Smooth muscle cell of the brain vasculature (primary cell): ENCODE measurements around the gene CD2.

Experiments used
- DNase-seq: peaks from one replicate; pipeline ENCODE4 v3.0.0-alpha.2; 2012; ENCODE audit warnings: low read depth, low spot score

The CD2 gene

DNA sequence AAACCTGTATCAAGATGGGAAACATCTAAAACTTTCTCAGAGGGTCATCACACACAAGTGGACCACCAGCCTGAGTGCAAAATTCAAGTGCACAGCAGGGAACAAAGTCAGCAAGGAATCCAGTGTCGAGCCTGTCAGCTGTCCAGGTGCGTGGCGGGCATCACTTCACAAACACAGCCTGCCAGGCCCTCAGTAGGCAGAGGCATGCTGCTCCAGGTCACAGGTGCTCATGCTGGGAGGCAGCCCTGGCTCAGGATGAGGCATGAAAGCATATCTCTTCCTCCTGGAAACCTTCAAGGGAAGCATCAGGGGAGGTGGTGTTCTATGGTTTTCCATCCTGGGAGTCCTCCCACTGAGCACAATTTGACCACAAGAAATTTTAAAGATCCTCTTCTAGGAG is 6.3 kb downstream of the CD2 start:
- no peak for DNase-seq

DNA sequence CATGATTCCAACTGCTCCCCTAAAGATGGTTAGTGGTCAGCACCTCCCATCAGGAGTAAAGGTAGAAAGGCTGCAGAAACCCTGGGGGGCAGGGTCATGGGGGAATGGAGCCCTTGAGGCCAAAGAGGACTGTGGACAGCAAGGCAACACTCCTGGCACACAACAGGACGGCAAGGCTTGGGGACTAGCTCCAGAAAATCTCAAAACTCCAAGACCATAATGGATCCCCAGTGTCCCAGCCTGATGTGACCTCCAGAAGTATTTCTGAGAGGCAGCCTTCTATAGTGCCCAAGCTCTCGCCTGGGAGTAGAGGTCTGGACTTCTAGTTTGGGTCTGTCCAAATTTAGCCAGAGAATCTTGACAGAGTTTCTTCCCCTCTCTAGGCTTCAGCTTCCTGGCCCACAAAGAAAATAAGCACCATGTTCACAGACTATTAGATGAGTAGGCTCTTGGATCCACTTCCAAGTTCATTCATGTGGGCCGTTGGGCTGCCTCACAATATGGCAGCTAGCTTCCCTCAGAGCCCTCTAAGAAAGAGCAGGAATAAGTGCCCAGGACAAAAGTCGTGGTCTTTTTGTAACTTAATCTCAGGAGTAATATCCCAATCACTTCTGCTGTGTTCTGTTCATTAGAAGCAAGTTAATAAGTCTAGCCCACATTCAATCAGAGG is 6.9 kb downstream of the CD2 start:
- DNase-seq = no peak

- no peak for DNase-seq
These were observed 8.1 kb downstream of the CD2 start for GRCh38 chr1:116762281-116762680.

- DNase-seq = no peak
These were observed 8.5 kb downstream of the CD2 start for GRCh38 chr1:116762781-116763115.

DNA sequence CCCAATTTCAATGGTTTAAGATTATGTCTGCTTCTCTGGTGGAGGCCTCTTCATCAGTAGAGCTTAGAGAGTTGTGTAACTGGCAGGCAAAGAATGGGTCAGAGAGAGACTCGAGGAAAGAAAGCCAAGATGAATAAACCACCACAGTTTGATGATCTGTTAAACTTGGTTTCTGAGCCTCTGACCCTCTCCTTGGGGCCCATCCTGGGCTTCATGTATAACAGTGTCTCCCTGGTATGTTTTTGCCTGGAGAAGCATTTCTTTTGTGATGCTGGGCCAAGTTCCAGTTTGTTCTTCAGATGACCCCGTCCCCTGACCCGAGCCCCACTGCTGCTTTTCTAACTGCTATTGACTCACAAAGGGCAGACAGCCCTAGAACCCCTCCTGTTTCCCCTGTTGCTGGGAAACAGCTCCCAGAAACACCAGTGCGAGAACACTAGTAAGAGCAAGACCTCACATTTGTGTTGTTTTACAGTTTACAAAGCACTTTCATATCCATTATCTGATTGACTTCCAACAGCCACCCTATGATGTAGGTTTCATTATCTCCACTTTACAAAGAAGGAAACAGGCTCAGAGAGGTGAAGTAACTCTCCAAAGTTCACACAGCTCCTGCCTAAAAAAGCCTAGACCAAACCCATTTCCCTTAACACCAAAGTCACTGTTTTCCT is 9.0 kb downstream of the CD2 start:
- peak; percentile 79 for DNase-seq

GRCh38 chr1:116763787-116764465 is 9.7 kb downstream of the CD2 start:
- no peak for DNase-seq

DNA sequence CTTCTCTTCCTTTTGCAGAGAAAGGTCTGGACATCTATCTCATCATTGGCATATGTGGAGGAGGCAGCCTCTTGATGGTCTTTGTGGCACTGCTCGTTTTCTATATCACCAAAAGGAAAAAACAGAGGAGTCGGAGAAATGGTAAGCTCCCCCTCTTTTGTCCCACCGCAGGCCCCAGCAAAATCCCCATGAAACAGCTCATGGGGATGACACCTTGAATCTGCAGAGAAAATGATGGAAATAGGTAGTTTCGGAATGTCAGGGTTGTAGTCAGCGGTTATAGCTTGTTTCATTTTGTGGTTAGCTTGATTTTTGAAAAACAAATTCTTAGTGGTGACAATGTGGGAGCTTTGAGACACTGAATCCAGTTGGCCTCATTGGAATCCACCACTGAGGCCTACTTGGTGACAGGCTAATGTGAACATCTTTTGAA is 10.3 kb downstream of the CD2 start:
- DNase-seq = no peak

DNA sequence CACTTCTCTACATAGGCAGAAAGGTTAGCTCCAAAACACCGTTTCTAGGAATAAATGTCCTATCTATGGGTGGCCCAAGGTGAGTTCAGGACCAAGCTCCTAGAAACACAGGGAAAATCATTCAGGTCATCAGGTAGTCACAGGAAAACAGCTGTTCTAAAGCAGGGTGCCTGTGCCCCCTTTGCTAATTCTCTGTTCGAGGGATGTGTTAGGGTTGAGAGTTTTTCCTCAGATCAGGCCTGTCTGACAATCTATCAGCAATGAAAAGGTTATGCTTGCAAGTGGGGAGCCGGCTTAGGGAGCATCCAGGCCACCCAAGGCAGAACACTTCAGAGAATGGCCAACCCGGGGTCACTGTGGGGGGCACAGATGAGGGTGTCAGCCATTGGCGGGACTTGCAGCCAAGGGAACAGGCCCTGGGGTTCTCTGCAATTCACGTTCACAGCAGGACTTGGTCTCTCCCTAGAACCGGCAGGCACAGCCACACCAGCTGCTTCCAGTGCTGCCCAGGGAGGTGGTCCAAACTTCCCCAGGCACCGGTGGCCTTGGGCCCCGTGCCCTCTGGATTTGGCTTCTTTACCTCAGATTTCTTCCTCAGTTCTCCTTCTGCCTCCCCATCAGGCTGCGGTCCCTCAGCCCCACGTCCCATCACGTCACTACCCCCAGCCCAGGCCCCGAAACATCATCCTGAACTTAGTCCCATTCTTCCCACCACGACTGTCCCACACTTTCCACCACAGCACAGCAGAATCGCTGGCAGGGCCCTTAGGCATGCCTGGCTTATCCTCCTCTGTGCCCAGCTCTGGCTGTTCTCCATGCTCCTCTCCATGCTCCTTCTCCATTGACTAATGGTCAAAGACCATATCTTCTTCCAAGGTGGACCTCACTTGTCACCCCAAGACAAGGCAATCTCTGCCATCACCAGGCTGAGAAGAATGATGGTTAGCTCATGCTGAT is 11.0 kb downstream of the CD2 start:
- no peak for DNase-seq

DNA sequence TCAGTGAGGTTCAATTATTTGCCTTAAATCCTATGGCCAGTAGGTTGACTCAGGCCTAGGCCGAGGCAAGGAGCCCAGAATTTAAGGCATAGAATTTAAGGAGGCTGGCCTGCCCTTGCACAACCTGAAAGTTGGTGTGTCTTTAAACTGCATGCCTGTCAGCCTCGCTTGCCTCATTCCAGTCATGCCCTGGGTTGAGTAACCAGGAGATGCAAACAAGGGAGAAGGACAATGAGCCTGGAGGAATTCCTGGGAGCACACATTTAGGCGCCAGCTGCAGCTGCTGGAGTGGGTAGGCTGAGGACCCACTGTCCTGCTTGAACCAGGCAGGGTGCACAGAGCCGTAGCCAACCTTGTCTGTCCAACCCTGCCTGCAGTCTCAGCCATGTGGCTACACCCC is 11.7 kb downstream of the CD2 start:
- no peak for DNase-seq

DNA sequence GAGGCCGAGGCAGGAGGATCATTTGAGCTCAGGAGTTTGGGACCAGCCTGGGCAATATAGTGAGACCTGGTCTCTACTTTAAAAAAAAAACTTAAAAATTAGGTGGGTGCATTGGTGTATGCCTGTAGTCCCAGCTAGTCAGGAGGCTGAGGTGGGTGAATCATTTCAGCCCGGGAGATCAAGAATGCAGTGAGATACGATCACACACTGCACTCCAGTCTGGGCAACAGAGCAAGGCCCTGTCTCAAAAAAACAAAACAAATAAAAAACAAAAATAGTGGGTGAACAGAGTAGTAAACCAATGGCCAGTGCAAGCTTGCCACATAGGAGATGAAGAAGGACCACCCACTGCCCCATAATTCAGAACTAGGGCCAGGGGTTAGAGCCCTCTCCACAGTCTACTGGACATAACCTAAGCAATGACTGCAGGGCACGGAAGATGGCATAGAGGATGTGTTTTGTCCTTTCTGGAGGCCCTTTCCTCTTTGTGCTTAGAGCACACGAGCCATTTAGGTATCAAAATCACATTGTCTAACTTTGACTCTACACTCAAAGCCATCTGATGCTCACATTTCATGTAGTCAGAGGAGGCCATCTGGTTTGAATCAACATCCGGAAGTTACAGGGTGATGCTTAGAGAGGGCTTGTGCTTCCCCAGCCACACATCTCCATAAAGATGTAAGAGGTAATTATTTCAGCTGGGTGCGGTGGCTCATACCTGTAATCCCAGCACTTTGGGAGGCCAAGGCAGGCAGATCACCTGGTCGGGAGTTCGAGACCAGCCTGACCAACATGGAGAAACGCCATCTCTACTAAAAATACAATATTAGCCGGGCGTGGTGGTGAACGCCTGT is 12.6 kb downstream of the CD2 start:
- DNase-seq = no peak

GRCh38 chr1:116767782-116768382 is 13.7 kb downstream of the CD2 start:
- DNase-seq = no peak

DNA sequence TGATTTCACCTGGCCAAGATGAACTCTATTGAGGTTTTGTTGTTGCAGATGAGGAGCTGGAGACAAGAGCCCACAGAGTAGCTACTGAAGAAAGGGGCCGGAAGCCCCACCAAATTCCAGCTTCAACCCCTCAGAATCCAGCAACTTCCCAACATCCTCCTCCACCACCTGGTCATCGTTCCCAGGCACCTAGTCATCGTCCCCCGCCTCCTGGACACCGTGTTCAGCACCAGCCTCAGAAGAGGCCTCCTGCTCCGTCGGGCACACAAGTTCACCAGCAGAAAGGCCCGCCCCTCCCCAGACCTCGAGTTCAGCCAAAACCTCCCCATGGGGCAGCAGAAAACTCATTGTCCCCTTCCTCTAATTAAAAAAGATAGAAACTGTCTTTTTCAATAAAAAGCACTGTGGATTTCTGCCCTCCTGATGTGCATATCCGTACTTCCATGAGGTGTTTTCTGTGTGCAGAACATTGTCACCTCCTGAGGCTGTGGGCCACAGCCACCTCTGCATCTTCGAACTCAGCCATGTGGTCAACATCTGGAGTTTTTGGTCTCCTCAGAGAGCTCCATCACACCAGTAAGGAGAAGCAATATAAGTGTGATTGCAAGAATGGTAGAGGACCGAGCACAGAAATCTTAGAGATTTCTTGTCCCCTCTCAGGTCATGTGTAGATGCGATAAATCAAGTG is 14.3 kb downstream of the CD2 start:
- DNase-seq = no peak

GRCh38 chr1:116769104-116769452 is 14.8 kb downstream of the CD2 start:
- no peak for DNase-seq

DNA sequence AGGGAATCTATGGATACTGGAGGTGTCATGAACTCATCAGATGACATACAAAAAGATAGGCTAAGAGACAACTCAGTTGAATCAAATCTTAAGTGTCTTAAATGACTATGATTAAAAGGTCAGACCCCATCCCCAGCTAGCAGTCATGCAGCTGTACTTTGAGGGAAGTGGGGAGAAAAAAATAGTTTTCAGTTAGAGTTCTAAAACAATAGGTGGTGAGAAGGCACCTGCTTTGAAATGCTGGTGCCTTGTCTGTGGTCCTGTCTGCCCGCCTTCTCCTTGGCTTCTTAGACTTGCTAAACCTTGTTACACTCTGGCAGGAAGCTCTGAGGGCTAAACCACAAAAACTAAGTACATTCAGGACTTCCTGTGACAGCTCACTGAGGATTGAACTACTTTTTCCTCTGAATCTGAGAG is 15.3 kb downstream of the CD2 start:
- no peak for DNase-seq

DNA sequence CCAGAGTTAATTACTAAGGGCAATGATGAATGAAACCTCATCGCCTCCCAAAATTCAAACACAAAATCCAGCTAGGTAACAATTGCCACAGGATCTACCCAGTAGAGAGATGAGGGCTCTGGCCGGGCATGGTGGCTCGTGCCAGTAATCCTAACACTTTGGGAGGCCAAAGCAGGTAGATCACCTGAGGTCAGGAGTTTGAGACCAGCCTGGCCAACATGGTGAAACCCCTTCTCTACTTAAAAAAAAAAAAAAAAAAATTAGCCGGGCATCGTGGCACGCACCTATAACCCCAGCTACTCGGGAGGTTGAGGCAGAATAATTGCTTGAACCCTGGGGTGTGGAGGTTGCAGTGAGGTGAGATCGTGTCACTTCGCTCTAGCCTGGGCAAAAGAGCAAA is 15.8 kb downstream of the CD2 start:
- no peak for DNase-seq

DNA sequence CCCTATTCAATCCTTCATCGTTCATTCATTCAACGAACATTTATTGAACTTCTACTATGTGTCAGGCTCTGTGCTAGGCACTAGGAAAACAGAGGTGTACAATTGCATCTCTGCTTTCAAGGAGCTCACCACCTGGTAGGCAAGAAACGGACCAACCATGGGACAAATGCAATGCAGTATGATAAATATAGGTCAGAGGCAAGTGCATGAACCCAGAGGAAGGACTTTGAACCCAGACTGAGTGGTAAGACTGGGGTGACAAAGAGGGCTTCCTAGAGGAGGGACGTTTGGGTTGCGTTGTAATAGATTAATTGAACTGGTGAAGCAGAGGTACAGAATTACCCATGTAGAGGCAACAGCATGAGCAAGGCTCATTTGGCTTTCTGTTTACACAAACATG is 16.4 kb downstream of the CD2 start:
- no peak for DNase-seq

- no peak for DNase-seq
These were observed 17.9 kb downstream of the CD2 start for GRCh38 chr1:116771997-116772647.

DNA sequence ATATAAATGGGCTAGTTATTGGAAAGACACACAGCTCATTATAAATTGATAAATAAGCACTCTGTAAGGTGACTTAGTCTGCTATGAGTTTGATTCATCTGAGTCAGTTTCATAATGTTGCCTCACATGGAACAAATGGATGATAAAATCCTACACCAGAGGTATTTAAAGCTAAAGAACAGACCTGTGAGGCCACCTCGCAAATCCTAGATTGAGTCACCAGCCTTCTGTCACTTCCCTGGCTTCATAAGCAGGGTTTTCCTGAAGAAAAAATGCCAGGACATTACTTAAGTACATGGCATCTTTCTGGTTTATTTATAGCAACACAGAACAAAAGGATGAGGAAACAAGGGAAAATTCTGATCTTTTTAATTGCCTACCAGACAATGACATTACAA is 18.4 kb downstream of the CD2 start:
- no peak for DNase-seq

GRCh38 chr1:116775116-116775752 is 21.0 kb downstream of the CD2 start:
- no peak for DNase-seq
